Neural crest cell (in vitro differentiated cells): ENCODE data around the gene CPLX1. TPM values are rescaled to one million over a fixed set of nuclear protein-coding genes. Genes with fewer than 3 reads are reported as not detected.

Experiments used
- DNase-seq: peaks from one replicate; pipeline ENCODE4 v3.0.0; 2021; ENCODE audit warnings: low read depth, mixed read lengths, low spot score
- H3K27ac Mint-ChIP-seq: one replicate; pipeline ENCODE4 v1.8.0; 2021; ENCODE audit warnings: mild to moderate bottlenecking, mixed read lengths; ENCODE audit not compliant: unreplicated experiment
- H3K27me3 Mint-ChIP-seq: 2 replicates; pipeline ENCODE4 v1.8.0; 2021; ENCODE audit warnings: low read depth, mild to moderate bottlenecking, mixed read lengths
- H3K36me3 Mint-ChIP-seq: 2 replicates; pipeline ENCODE4 v1.8.0; 2021; ENCODE audit warnings: low read depth, mild to moderate bottlenecking, mixed read lengths
- H3K4me1 Mint-ChIP-seq: 2 replicates; pipeline ENCODE4 v1.8.0; 2021; ENCODE audit warnings: mixed read lengths
- H3K4me3 Mint-ChIP-seq: one replicate; pipeline ENCODE4 v1.8.0; 2021; ENCODE audit warnings: mild to moderate bottlenecking, mixed read lengths
- H3K9me3 Mint-ChIP-seq: 2 replicates; pipeline ENCODE4 v1.8.0; 2021; ENCODE audit warnings: mixed read lengths
- CTCF ChIP-seq: fragments of 200-600 bp; sonication (generic); conservative IDR thresholded peaks from 2 replicates; pipeline ENCODE4 v1.5.0; 2021; ENCODE audit warnings: antibody characterized with exemption, mild to moderate bottlenecking
- total RNA-seq: library from RNA; stranded (reverse); gene quantifications from 2 replicates; pipeline ENCODE4 v1.2.1, GENCODE V29; 2021

CPLX1 gene
- total RNA-seq, 1 donor from 2014 or later, result 2.0 TPM

- no peak for TF ChIP-seq CTCF
- H3K36me3 Mint-ChIP-seq, result peaks cover 16% of the 10 kb centered on the region
- no peak overlapping the region for H3K27ac Mint-ChIP-seq
- H3K9me3 Mint-ChIP-seq, result peaks cover 6% of the 10 kb centered on the region
- no peak for DNase-seq
- H3K4me1 Mint-ChIP-seq, result peaks cover 6% of the 10 kb centered on the region
- H3K4me3 Mint-ChIP-seq, result no peak overlapping the region
- no peaks in the 10 kb centered on the region for H3K27me3 Mint-ChIP-seq
Measured at GRCh38 chr4:844752-845232, 18.9 kb upstream of the CPLX1 start.

GRCh38 chr4:839675-840443 lies 13.9 kb upstream of the CPLX1 start:
- H3K4me1 Mint-ChIP-seq, result no peaks in the 10 kb centered on the region
- H3K27ac Mint-ChIP-seq, result no peak overlapping the region
- H3K4me3 Mint-ChIP-seq, result no peak overlapping the region
- H3K36me3 Mint-ChIP-seq, result peaks cover 24% of the 10 kb centered on the region
- peaks cover 9% of the 10 kb centered on the region for H3K9me3 Mint-ChIP-seq
- no peaks in the 10 kb centered on the region for H3K27me3 Mint-ChIP-seq
- TF ChIP-seq CTCF, result no peak
- no peak for DNase-seq

- TF ChIP-seq CTCF, result no peak
- Mint-ChIP-seq H3K4me1 (no peaks in the 10 kb centered on the region), H3K27me3 (no peaks in the 10 kb centered on the region), H3K4me3 (no peak overlapping the region), H3K36me3 (peaks cover 23% of the 10 kb centered on the region), H3K9me3 (peaks cover 9% of the 10 kb centered on the region), H3K27ac (no peak overlapping the region)
- DNase-seq, result no peak
Measured at GRCh38 chr4:837772-838171, 11.8 kb upstream of the CPLX1 start.

- TF ChIP-seq CTCF, result no peak
- H3K36me3 Mint-ChIP-seq, result peaks cover 18% of the 10 kb centered on the region
- no peaks in the 10 kb centered on the region for H3K4me1 Mint-ChIP-seq
- no peak overlapping the region for H3K4me3 Mint-ChIP-seq
- peaks cover 9% of the 10 kb centered on the region for H3K9me3 Mint-ChIP-seq
- DNase-seq, result no peak
- H3K27me3 Mint-ChIP-seq, result no peaks in the 10 kb centered on the region
- no peak overlapping the region for H3K27ac Mint-ChIP-seq
Measured at GRCh38 chr4:836750-837301, 10.9 kb upstream of the CPLX1 start.

- H3K4me3 Mint-ChIP-seq, result no peak overlapping the region
- H3K9me3 Mint-ChIP-seq, result peaks cover 6% of the 10 kb centered on the region
- no peaks in the 10 kb centered on the region for H3K27me3 Mint-ChIP-seq
- peaks cover 14% of the 10 kb centered on the region for H3K36me3 Mint-ChIP-seq
- H3K4me1 Mint-ChIP-seq, result no peaks in the 10 kb centered on the region
- no peak for DNase-seq
- no peak for TF ChIP-seq CTCF
- no peak overlapping the region for H3K27ac Mint-ChIP-seq
Measured at GRCh38 chr4:836003-836511, 10.1 kb upstream of the CPLX1 start.
